Stimulated activated naive CD8-positive, alpha-beta T cell treated with anti-CD3 and anti-CD28 coated beads, Interleukin-15, amount 100 ng/mL, for 72 hours (primary cell): ENCODE data around the gene GEMIN7.

Source experiments
- ATAC-seq: fragments of 150-1000 bp; cut with Tn5 transposase; 2 replicates; pipeline ENCODE4 v1.10.0; 2021; ENCODE audit warnings: mild to moderate bottlenecking, moderate library complexity
- DNase-seq, 2 donors: peaks; one replicate each; pipeline ENCODE4 v3.0.0; 2021 to 2022
- H3K27ac Mint-ChIP-seq, 2 donors: one replicate each; pipeline ENCODE4 v1.8.0; 2022; ENCODE audit warnings: mild to moderate bottlenecking in 2 of 2, mixed read lengths in 2 of 2, moderate library complexity in 2 of 2
- H3K27me3 Mint-ChIP-seq: one replicate; pipeline ENCODE4 v1.8.0; 2022; ENCODE audit warnings: mixed read lengths
- H3K4me1 Mint-ChIP-seq: one replicate; pipeline ENCODE4 v1.8.0; 2022; ENCODE audit warnings: mild to moderate bottlenecking, mixed read lengths
- H3K4me3 Mint-ChIP-seq, 2 donors: one replicate each; pipeline ENCODE4 v1.8.0; 2022; ENCODE audit warnings: mild to moderate bottlenecking in 2 of 2, mixed read lengths in 2 of 2, moderate library complexity in 1 of 2
- H3K9me3 Mint-ChIP-seq, 2 donors: one replicate each; pipeline ENCODE4 v1.8.0; 2022; ENCODE audit warnings: mixed read lengths in 2 of 2

Gene GEMIN7

GRCh38 chr19:45079063-45079910 lies at the start of gene GEMIN7:
Gene GEMIN7 (plus strand): TSS chr19:45079260. CDS start chr19:45090115, 10,855 bp downstream.
- peak within 1 kb of the TSS; percentile 97 for H3K27ac Mint-ChIP-seq
- peaks cover 71% of the 10 kb centered on the region for H3K4me1 Mint-ChIP-seq
- peak within 1 kb of the TSS; percentile 92 to 93 for H3K4me3 Mint-ChIP-seq
- H3K27me3 Mint-ChIP-seq: no peaks in the 10 kb centered on the region
- peak; percentile 85 for ATAC-seq
- peak; percentile 86 to 87 for DNase-seq
- no peaks in the 10 kb centered on the region for H3K9me3 Mint-ChIP-seq

DNA sequence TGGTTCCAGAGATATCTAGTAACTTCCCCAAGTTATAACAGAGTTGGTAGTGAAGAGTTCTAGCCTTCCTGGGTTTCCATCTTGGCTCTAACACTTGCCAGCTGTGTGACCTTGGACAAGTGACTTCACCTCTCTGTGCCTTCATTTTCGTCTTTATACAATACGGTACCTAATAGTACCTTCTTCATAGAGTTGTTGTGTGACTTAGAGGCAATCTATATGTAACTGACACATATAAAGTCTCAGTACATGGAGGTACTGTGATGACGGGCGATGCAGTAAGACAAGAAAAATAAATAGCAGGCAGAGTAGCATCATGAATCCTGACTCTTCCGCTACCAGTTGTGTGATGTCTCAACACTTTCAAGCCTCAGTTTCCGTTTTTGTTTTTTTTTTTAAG lies 48.2 kb upstream of the GEMIN7 start:
- Mint-ChIP-seq H3K27me3 (no peaks in the 10 kb centered on the region), H3K27ac (peak overlapping the region in 1 of 2 donors; percentile 63), H3K9me3 (no peaks in the 10 kb centered on the region), H3K4me1 (no peaks in the 10 kb centered on the region), H3K4me3 (no peak overlapping the region)
- no peak for DNase-seq
- no peak for ATAC-seq

DNA sequence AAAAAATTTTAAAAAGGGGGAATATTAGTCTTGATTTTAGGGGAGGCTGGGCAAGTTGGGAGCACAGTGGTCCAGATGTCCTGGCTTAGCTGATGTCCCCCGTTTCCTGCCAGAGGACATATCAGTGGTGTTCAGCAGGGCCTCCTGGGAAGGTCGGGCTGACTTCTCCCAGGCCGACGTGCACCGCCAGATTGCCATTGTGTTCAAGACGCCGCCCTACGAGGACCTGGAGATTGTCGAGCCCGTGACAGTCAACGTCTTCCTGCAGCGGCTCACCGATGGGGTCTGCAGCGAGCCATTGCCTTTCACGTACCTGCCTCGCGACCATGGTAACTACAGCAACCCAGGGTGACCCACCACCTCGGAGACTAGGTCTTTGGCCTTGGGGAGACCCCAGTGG lies 46.6 kb upstream of the GEMIN7 start:
- H3K27ac Mint-ChIP-seq: peak overlapping the region in 1 of 2 donors; percentile 93
- DNase-seq: no peak
- H3K9me3 Mint-ChIP-seq: no peaks in the 10 kb centered on the region
- H3K4me1 Mint-ChIP-seq: no peaks in the 10 kb centered on the region
- ATAC-seq: no peak
- H3K27me3 Mint-ChIP-seq: no peaks in the 10 kb centered on the region
- no peak overlapping the region for H3K4me3 Mint-ChIP-seq

GRCh38 chr19:45035755-45036154 lies 43.3 kb upstream of the GEMIN7 start:
- H3K9me3 Mint-ChIP-seq: no peaks in the 10 kb centered on the region
- H3K27me3 Mint-ChIP-seq: no peaks in the 10 kb centered on the region
- ATAC-seq (no peak), DNase-seq (no peak)
- H3K4me3 Mint-ChIP-seq: no peak overlapping the region
- peaks cover 18% of the 10 kb centered on the region for H3K4me1 Mint-ChIP-seq
- no peak overlapping the region for H3K27ac Mint-ChIP-seq

DNA sequence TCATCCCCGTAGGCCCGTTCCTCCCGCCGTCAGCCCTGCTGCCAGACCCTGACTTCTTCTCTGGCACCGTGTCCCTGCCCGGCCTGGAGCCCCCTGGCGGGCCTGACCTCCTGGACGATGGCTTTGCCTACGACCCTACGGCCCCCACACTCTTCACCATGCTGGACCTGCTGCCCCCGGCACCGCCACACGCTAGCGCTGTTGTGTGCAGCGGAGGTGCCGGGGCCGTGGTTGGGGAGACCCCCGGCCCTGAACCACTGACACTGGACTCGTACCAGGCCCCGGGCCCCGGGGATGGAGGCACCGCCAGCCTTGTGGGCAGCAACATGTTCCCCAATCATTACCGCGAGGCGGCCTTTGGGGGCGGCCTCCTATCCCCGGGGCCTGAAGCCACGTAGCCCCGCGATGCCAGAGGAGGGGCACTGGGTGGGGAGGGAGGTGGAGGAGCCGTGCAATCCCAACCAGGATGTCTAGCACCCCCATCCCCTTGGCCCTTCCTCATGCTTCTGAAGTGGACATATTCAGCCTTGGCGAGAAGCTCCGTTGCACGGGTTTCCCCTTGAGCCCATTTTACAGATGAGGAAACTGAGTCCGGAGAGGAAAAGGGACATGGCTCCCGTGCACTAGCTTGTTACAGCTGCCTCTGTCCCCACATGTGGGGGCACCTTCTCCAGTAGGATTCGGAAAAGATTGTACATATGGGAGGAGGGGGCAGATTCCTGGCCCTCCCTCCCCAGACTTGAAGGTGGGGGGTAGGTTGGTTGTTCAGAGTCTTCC lies 41.5 kb upstream of the GEMIN7 start:
- H3K27me3 Mint-ChIP-seq: no peaks in the 10 kb centered on the region
- peak overlapping the region; percentile 40 to 50 for H3K4me3 Mint-ChIP-seq
- ATAC-seq: no peak
- H3K27ac Mint-ChIP-seq: peak overlapping the region in 1 of 2 donors; percentile 82
- no peaks in the 10 kb centered on the region for H3K9me3 Mint-ChIP-seq
- H3K4me1 Mint-ChIP-seq: peaks cover 35% of the 10 kb centered on the region
- no peak for DNase-seq

- H3K27me3 Mint-ChIP-seq: no peaks in the 10 kb centered on the region
- peak; percentile 98 for ATAC-seq
Measured at GRCh38 chr19:45038931-45039893, 39.8 kb upstream of the GEMIN7 start, which contains the start of gene CLASRP. Gene CLASRP (plus strand): TSS chr19:45039045. CDS start chr19:45040213, 1,168 bp downstream.

GRCh38 chr19:45040059-45040771 lies 38.8 kb upstream of the GEMIN7 start:
- H3K4me3 Mint-ChIP-seq: peak overlapping the region; percentile 94
- no peaks in the 10 kb centered on the region for H3K9me3 Mint-ChIP-seq
- H3K4me1 Mint-ChIP-seq: peaks cover 41% of the 10 kb centered on the region
- no peaks in the 10 kb centered on the region for H3K27me3 Mint-ChIP-seq
- ATAC-seq (no peak), DNase-seq (no peak)
- peak overlapping the region in 1 of 2 donors; percentile 30 for H3K27ac Mint-ChIP-seq

More at GRCh38 chr19:45038931-45039893, 39.8 kb upstream of the GEMIN7 start, which contains the start of gene CLASRP:
- peak within 1 kb of the TSS; percentile 94 for H3K4me3 Mint-ChIP-seq
- H3K9me3 Mint-ChIP-seq: no peaks in the 10 kb centered on the region
- H3K27ac Mint-ChIP-seq: peak within 1 kb of the TSS; percentile 95 to 98
- DNase-seq: peak; percentile 82 to 86
- H3K4me1 Mint-ChIP-seq: peaks cover 35% of the 10 kb centered on the region

DNA sequence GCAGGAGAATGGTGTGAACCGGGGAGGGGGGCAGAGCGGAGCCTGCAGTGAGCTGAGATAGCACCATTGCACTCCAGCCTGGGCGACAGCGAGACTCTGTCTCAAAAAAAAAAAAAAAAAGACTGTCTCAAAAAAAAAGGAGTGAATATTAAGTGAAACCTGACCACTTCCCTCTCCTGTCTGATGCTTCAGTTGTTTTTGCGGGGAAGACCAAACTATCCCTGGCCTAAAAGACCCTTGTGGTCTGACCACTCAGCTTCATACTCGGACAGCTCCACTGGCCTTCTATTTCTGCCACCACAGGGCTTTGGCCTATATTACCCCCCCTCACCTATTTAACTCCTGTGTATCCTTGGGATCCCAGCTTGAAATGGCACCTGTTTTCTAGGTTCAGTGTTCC lies 37.9 kb upstream of the GEMIN7 start:
- DNase-seq (no peak), ATAC-seq (no peak)
- Mint-ChIP-seq H3K4me1 (peaks cover 50% of the 10 kb centered on the region), H3K27ac (no peak overlapping the region), H3K27me3 (no peaks in the 10 kb centered on the region), H3K4me3 (peak overlapping the region in 1 of 2 donors; percentile 33), H3K9me3 (no peaks in the 10 kb centered on the region)

DNA sequence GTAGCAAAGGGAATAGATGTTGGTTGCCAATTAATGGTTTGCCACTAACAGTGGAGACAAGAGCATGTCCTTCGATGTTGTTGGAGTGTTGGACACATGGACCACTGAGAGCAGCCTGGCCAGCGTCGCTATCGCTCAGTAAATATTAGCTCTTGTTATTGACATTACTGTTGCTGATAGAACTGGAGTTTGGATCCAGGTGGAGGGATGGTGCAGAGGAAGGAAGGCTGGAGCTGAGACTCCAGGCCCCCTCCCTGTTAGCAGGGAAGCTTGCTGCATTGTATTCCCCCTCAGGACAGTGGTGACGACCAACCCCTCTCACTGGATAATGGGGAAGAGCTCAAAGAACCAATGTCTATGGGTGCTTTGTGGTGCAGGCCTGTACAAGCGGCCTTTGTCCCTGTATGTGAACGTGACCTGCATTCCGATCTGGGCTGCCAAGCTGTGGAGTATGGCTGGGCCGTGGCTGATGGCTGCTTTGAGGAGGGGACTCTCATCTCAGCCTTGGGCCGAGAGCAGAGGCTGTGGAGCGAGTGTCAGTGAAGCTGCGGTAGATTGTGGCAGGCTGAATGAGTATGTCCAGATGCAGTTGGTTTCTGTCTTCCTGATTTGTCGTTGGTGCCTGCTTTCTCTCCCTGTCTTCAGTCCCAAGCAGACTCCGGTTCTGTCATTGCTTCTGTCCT lies 33.2 kb upstream of the GEMIN7 start:
- DNase-seq (no peak), ATAC-seq (no peak)
- H3K4me3 Mint-ChIP-seq: no peak overlapping the region
- no peaks in the 10 kb centered on the region for H3K9me3 Mint-ChIP-seq
- H3K27ac Mint-ChIP-seq: peak overlapping the region in 1 of 2 donors; percentile 76
- no peaks in the 10 kb centered on the region for H3K27me3 Mint-ChIP-seq
- H3K4me1 Mint-ChIP-seq: peaks cover 62% of the 10 kb centered on the region

DNA sequence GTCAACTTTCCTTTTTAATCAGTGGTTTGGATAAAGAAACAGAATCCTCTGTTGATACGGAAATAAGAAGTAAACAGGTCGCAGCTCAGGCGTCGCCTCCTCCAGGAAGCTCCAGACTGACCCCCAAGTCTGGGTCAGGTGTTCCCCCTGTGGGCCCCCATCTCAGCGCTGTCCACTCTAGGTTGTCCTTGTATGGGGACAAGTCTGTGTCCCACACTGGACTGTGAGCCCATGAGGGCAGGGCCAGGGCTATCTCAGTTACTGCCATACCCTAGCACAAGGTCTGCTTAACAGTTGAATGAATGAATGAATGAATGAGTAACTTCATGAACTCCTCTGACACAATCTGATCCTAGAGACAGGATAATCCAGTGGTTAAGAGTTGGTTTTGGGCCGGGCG lies 32.7 kb upstream of the GEMIN7 start:
- ATAC-seq: no peak
- Mint-ChIP-seq H3K27ac (peak overlapping the region in 1 of 2 donors; percentile 76), H3K27me3 (no peaks in the 10 kb centered on the region), H3K4me3 (no peak overlapping the region), H3K9me3 (no peaks in the 10 kb centered on the region), H3K4me1 (peaks cover 56% of the 10 kb centered on the region)
- no peak for DNase-seq

DNA sequence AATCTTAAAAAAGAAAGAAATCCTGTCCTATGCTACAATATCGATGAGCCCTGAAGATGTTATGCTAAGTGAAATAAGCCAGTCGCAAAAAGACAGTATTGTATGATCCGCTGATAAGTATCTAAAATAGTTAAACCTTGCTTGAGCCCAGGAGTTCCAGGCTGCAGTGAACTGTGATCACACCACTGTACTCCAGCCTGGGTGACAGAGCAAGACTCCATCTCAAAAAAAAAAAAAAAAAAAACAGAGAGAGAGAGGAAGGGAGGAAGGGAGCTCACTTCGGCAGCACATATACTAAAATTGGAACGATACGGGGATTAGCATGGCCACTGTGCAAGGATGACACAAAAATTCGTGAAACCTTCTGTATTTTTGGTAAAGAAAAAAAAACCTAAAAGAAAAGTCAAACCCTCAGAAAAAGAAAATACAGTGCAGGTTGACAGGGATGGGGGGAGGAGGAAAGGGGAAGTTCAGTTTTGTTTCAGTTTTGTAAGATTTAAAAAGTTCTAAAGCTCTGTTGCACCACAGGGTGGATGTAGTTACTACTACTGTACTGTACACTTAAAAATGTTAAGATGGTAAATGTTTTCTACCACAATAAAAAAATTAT lies 31.8 kb upstream of the GEMIN7 start:
- DNase-seq (no peak), ATAC-seq (no peak)
- Mint-ChIP-seq H3K4me1 (peaks cover 47% of the 10 kb centered on the region), H3K4me3 (peak overlapping the region; percentile 9 to 32), H3K27me3 (no peaks in the 10 kb centered on the region), H3K9me3 (no peaks in the 10 kb centered on the region), H3K27ac (peak overlapping the region; percentile 8 to 81)

GRCh38 chr19:45049073-45049736 lies 29.9 kb upstream of the GEMIN7 start:
- Mint-ChIP-seq H3K27me3 (no peaks in the 10 kb centered on the region), H3K4me1 (peaks cover 46% of the 10 kb centered on the region)

DNA sequence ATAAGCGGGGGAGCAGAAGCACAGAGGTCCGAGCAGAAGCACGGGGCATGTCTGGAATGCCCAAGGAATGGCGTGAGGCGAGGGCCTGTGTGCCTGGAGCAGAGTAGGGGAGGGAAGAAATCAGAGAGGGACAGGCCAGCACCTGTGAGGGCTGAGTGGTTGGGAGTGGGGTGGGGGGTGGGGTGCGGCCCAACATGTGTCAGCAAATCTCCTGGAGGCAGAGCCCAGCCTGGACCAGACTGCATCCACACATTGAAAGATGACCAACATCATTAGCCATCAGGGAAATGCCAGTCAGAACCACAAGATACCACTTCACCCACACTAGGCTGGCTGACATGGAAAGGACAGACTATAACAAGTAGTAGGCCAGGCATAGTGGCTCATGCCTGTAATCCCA lies 29.0 kb upstream of the GEMIN7 start:
- ATAC-seq (no peak), DNase-seq (no peak)
- Mint-ChIP-seq H3K4me1 (peaks cover 42% of the 10 kb centered on the region), H3K9me3 (no peaks in the 10 kb centered on the region), H3K27ac (peak overlapping the region in 1 of 2 donors; percentile 10), H3K27me3 (no peaks in the 10 kb centered on the region), H3K4me3 (no peak overlapping the region)

More at GRCh38 chr19:45049073-45049736, 29.9 kb upstream of the GEMIN7 start:
- DNase-seq (no peak), ATAC-seq (no peak)
- Mint-ChIP-seq H3K9me3 (no peaks in the 10 kb centered on the region), H3K4me3 (no peak overlapping the region), H3K27ac (peak overlapping the region in 1 of 2 donors; percentile 79)
